HG03558 (cell line): ENCODE results near the gene AFF3.

ENCODE experiments used
- ATAC-seq: cut with Tn5 transposase; IDR thresholded peaks from one replicate; pipeline ENCODE4 v1.9.1; 2021; ENCODE audit warnings: moderate number of reproducible peaks; ENCODE audit not compliant: unreplicated experiment; ENCODE audit errors: extremely low read depth

Gene AFF3

DNA sequence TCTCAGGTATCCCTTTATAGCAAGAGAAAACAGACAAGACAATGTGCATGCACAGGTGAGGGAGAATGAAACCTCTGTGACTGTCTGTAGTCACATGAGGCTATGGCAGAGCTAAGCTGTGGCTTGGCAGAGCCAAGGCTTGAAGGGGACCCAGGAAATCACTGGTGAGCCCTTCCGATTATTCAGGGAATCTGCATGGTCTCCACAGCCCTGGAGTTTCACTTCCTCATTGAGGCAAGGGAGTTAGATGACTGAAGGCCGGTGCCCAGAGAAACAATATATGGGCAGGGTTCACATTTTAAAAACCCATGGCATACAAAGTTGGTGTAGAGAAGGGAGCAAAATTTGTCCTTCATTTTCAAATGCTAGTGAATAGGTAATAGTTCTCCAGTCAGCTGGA is 508.2 kb downstream of the AFF3 start:
- no peak for ATAC-seq

DNA sequence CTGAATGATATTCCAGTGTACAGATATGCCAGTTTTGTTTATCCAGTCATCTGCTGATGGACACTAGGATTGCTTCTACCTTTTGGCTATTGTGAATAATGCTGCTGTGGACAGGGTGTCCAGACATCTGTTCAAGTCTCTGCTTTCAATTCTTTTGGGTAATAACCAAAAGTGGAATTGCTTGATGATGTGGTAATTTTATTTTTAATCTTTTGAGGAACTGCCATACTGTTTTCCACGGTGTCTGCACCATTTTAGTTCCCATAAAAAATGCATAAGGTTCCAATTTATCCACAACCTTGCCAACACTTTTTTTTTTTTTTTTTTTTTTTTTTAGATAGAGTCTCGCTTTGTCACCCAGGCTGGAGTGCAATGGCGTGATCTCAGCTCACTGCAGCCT is 510.7 kb downstream of the AFF3 start:
- ATAC-seq, result no peak

DNA sequence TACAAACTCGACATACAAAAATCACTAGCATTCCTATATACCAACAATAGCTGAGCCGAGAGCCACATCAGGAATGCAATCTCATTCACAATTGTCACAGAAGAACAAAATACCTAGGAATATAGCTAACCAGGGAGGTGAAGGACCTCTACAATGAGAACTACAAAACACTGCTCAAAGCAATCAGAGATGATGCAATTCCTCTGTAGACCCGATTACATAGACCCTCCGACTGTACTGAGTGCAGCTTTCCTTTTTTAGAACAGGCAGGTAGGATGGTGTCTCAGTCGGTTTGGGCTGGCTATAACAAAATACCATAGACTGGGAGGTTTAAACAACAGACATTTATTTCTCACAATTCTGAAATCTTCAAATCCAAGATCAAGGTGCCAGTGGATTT is 513.1 kb downstream of the AFF3 start:
- ATAC-seq, result no peak

DNA sequence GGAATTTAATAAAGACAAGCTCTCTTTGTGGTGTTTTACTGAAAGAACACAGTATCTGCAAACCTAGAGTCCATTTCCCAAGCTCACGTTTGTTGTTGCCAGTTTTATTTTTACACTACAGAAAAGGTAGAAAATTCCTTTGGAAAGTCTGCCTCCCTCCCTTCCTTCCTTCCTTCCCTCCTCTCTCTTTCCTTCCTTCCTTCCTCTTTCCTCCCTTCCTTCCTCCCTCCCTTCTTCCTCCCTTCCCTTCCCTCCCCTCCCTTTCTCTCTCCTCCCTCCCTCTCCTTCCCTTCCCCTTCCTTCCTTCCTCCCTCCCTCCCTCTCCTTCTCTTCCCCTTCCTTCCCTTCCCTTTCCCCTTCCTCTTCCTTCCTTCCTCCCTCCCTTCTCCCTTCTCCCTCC is 516.2 kb downstream of the AFF3 start:
- ATAC-seq, result no peak

DNA sequence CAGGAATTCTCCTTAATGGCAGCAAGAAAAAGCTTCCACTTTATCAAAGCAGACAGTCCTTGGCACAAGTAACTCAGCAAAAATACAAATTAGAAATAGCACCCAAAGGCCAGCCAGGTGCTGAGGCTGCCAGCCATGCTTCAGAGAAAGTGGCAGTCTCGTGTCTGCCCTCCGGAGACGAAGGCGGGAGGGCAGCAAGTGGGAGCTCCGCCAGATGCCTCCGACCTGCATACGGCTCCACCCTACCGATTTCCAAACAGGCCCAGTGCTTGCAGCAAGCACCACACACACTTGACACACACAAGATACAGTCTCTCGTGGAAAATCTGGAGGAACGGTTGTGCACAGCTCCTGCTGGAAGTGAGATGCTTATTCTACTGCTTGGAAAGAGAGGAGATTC is 517.7 kb downstream of the AFF3 start:
- ATAC-seq, result no peak

DNA sequence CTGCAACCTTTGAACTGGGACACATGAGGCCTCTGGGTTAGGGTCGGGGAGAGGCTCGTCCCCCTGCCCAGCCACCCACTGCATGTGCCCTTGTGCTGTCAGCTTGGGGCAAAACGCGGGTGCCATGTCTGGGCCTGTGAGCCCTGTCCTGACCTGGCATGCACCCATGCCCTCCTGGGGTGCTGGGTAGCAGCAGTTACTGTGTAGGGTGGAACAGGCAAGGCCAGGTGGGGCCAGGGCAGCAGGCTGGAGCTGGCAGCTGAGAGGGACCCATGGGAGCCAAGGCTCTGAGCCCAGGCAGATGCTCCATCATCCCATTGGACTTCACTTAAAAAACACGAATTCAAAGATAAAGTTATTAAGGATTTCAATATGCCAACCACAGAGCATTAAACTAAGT is 518.8 kb downstream of the AFF3 start:
- no peak for ATAC-seq

DNA sequence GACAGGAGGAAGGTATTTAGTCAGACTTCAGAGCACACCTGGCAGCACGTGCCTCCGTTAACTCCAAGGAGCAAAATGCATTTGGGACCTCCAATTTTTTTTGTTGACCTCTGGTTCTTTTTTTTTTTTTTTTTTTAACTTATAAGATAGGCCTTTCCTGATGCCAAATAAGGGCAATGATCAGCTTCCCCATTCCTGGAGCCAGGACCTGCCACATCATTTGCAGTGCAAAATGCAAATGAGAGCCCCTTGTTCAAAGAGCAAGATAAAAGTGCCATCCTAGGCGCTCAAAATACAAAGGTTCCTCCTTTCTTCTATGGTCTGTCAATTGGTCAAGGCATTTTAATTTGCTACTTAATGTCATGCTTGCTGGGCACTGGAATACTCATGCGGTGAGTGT is 519.4 kb downstream of the AFF3 start:
- no peak for ATAC-seq

DNA sequence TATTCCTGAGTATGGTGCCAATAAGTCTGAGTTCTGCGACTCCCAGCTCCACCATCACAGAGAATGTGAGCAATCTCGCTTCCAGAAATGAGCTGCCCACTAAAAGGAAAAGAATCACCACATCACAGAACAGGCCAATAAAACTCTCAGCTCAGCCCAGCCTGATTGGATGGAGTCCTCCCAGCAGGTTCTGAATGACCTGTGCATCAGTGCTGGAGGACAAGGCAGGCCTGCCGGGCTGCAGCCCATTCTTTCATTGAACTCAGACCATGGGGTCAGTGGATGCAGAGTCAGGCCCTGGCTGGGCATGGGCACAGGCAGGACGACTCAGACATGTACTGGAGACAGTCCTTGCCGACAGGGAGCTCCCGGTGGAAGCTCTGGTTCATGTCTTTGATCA is 519.9 kb downstream of the AFF3 start:
- no peak for ATAC-seq

DNA sequence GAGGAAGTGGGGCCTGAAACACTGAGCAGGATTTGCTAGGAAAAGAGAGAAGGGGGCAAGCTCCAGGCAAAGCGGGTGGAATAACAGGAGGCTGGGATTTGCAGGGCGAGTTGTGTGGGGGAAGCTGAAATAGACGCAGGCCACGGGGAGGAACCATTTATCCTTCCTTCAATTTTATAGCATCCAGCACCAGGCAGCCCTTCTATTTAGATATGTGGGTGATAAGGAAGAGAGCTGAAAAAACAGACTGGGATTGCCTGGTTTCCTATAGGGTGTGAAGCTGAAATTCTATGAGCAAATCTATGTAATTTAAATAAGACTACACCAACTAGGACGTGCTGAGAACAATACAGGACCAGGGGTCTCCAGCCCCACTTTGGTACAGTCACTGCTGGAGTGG is 520.6 kb downstream of the AFF3 start:
- ATAC-seq, result no peak

DNA sequence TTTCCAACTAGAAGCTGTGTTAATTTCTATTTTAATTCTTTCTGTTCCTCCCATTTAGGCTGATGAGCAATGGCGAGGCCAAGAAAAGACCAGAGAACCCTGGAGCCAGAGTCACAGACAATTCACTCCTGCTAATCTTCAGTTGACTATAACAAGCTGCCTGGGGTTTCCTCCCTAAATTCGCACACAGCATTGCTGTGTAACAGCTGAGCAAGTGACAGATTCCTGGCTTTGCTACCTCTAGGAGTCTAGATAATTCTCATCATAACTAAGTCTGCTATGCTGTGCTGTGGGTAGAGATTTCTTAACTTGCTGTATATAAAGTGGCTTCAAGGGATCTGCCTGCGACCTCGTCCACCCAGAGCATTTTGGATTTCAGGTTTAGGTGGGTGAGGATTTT is 521.3 kb downstream of the AFF3 start:
- ATAC-seq, result no peak

DNA sequence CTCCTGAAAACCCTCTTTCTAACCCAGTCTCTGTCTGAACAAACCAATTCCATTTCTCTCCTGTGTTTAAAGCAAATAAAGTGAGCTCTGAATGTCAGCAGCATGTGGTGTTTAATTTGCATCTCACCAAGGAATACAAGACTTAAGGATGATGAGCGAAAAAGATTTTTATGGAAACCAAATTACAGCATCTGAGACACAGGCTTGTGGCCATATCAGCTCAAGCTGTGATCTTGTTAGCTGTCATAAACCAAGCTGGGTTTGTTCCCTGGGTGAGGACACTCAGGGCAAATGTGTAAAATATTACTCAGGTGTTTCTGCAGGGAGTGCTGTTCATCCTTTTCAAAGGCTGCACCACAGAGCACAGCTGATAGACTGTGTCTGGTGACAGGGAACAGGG is 523.2 kb downstream of the AFF3 start:
- ATAC-seq, result no peak

DNA sequence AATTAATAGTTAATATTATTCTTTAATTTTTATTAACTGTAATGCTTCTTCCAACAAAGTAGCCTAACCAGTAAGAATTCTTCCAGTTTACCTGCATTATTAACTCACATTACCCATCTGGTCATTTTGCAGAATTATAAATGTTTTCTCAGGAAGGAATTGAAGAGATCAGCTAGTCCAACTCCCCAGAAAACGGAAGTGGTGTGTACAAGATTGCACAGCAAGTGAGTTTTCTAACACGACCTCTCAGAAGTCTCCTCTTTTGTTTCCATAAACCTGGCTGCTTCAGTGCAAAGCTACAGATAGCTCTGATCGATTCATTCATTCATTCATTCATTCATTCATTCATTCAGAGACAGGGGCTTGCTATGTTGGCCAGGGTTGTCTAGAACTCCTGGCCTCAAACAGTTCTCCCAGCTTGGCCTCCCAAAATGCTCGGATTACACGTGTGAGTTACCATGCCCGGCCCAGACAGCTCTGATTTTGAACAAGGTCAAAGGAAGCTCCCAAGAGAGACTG is 523.8 kb downstream of the AFF3 start:
- no peak for ATAC-seq

DNA sequence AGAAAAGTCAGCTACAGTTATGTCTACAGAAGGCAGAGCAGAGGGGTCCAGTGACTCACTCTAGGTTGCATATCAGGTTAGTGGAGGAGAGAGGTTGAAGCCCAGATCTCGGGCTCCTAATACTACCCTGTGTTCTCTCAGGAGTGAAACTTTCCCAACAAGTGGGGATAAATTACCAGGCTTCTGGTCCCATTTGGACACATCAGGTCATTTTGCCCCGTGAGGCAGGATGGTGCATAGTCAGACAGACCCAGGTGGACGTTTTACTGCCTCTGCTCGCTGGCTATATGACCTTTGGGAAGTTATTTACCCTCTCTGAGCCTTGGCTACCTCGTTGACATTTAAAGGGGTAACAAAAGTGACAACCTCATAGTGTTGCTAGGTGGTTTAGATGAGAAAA is 524.6 kb downstream of the AFF3 start:
- no peak for ATAC-seq

DNA sequence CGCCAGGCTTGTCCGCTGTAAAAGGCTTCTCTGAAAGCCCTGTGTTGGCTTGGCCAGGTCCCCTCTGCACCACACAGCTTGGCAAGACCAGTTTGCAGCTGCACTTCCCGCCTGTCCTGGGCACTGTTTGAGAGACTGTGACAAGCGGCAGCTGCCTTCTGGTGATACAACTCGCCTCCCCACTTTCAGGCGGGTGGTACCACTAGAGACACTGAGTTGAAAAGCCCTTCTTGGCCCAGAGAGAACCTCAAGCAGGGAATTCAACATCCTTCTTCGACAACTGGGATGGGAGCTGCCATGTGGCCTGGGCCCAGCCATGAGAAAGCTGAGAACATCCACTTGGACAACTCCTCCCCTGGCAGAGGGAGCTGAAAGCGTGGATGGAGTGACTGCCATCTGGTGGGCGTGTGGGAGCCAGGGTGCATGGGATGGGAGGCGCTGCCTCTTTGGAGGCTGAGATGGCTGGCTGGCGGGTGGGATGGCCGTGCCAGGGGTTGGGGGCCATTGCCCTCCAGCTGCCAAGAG is 527.1 kb downstream of the AFF3 start:
- no peak for ATAC-seq

DNA sequence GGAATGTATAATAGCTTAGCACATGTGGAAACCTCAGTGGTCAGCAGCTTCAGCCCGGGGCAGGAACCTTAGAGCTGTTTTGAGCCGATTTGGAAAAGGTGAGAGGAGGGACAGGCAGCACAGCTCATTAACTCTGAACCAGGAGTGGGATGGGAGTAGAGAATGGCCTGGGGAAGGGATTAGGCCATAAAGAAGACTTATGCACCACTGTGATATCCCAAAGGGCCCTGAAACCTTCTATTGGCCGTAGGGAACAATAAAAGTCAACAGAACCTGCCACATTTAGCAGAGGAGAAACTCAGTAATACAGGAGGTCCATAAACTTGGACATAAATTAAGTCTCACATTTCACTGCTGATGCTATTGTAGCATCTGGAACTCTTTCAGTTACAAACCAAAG is 528.4 kb downstream of the AFF3 start:
- no peak for ATAC-seq

DNA sequence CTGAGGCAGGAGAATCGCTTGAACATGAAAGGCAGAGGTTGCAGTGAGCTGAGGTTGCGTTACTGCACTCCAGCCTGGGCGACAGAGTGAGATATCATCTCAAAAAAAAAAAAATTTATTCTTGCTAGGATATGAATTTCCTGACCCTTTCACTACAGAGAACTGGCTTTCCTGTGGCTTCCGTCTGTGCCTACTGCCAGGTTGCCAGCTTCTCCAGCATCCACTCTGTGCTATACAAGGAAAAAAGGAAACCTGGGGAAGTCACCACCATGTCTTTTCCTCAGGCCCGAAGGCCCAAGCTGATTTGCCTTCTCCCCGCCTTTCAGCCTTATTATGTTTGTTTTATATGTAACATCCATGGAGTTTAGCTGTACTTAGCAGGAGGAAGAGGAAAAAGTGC is 530.6 kb downstream of the AFF3 start:
- no peak for ATAC-seq

DNA sequence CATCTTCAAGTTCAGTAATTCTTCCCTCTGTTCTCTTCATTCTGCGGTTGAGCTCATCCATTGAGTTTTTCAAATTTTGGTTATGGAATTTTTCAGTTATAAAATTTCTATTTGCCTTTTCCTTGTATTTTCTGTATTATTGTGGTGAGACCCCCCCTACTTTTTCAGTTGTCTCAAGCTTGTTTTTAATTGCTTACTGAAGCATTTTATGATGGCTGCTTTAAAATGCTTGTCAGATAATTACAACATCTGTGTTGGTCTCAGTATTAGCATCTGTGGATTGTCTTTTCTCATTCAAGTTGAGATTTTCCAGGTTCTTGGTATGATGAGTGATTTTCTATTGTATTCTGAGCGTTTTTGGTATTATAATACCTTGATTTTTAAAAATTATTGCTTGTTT is 531.4 kb downstream of the AFF3 start:
- ATAC-seq, result no peak

DNA sequence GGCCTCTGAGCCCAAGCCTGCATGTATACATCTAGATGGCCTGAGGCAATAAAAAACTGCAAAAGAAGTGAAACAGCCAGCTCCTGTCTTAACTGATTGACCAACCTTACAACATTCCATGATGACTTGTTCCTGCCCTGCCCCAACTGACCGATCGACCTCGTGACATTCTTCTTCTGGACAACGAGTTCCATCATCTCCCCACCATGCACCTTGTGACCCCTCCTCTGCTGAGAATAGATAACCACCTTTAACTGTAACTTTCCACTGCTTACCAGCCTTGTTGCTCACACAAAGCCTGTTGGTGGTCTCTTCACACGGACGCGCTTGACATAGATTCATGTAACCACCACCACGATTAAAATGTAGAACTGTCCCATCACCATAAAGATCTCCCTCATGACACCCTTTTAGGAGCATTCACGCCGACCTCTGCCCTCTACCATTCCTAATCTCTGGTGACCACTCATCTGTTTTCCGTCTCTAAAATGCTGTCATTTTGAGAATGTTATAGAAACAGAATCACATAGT is 532.5 kb downstream of the AFF3 start:
- no peak for ATAC-seq

DNA sequence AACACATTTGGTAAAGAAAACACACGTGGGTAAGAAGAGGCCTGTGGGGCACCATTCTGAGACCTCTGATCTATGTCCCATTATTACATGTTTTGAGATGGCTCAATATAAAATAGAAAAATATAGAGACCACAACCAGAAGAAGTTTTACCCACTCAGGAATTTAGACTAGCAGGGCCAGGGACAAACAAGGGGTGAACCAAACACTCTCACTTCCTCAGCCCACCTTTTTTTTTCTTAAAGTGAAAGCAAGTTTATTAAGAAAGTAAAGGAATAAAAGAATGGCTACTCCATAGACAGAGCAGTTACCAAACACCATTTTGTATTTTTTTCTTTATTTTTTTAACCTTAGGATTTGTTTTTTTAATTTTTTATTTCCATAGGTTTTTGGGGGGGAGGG is 533.5 kb downstream of the AFF3 start:
- ATAC-seq, result no peak

DNA sequence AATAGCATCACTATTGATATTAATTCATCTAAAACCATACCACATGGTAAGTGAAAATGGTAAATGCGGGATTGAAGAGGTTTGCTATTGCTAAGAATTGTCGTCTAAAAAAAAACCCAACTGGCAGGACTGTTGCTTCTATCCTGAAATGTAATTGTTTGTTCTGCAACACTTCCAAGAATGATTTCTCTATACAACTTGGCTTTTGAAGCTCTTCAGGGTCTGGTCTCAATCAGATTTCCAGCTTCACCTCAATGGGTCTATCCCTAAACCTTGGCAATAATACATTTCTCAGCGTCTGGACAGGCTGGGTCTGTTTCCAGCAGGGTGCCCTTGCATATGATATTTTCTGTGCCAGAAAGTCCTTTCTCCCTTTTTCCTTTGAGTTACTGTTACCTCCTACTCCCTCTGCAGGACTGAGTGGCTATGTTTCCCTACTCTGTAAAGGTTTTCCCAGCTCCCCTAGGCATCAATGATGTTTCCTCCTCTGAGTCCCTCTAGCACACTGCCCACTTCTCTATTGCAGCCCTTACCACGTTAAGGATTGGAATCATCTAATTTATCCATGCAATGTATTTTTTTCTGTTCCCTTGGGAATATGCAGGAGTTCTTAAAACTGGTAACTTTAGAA is 534.4 kb downstream of the AFF3 start:
- no peak for ATAC-seq

DNA sequence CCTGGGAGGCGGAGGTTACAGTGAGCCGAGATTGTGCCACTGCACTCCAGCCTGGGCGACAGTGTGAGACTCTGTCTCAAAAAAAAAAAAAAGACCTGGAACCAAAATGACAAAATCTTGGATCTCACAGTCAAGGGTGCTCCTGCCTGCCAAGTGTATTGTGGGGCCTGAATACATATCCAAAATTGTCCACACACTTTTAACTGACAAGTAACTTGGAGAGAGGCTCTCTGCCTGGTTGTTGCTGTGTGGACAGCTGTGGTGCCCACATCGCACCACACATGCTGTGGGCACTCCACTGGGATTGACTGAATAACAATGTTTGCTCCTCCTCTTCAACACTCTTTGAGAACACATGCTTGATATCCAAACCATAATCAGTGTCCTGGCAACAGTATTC is 534.9 kb downstream of the AFF3 start:
- no peak for ATAC-seq

DNA sequence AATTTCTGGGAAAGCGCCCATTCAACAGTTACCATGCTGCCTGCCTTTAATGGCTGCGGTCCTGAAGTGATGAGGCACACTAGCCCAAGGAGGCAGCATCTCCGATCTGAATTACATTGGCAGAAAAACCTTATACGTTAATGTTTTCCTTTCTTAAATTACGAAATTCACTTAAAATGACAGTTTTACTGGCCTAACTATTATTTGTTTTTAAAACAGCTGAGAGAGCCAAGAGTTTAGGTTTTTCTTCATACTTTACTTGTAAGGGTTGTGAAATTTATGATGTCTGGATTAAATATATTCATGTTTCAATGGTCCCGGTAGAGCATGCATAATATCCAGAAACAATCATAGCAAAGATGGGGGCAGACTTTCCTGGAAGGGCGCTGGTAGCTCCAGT is 537.4 kb downstream of the AFF3 start:
- ATAC-seq, result no peak
